ENCODE data around the gene SDK1. TPM values are rescaled to one million over a fixed set of nuclear protein-coding genes. Genes with fewer than 3 reads are reported as not detected.

SDK1 gene
- total RNA-seq, 1 donor from 2014 or later: 10.9 TPM

- Mint-ChIP-seq H3K4me1 (ENCODE audit: low read depth) (peaks cover 20% of the 10 kb centered on the region), H3K36me3 (ENCODE audit: low read depth) (no peaks in the 10 kb centered on the region), H3K27me3 (ENCODE audit: low read depth) (no peaks in the 10 kb centered on the region), H3K27ac (ENCODE audit: unreplicated experiment) (peak overlapping the region; percentile 82), H3K4me3 (ENCODE audit: unreplicated experiment) (no peak overlapping the region), H3K9me3 (ENCODE audit: low read depth) (no peaks in the 10 kb centered on the region)
- DNase-seq (ENCODE audit: low spot score): no peak
- TF ChIP-seq CTCF (IDR thresholded peaks at IDR 0.05): no peak
Observed at GRCh38 chr7:3493499-3493898, 192.4 kb downstream of the SDK1 start.

GRCh38 chr7:3494947-3495346 is 193.9 kb downstream of the SDK1 start:
- Mint-ChIP-seq H3K36me3 (ENCODE audit: low read depth) (no peaks in the 10 kb centered on the region), H3K9me3 (ENCODE audit: low read depth) (peaks cover 6% of the 10 kb centered on the region), H3K4me3 (ENCODE audit: unreplicated experiment) (no peak overlapping the region), H3K27me3 (ENCODE audit: low read depth) (no peaks in the 10 kb centered on the region), H3K27ac (ENCODE audit: unreplicated experiment) (no peak overlapping the region), H3K4me1 (ENCODE audit: low read depth) (peaks cover 20% of the 10 kb centered on the region)
- TF ChIP-seq CTCF (IDR thresholded peaks at IDR 0.05): no peak
- DNase-seq (ENCODE audit: low spot score): no peak

GRCh38 chr7:3495530-3495929 is 194.5 kb downstream of the SDK1 start:
- TF ChIP-seq CTCF (IDR thresholded peaks at IDR 0.05): no peak
- H3K36me3 Mint-ChIP-seq (ENCODE audit: low read depth): peaks cover 4% of the 10 kb centered on the region
- H3K4me1 Mint-ChIP-seq (ENCODE audit: low read depth): peaks cover 20% of the 10 kb centered on the region
- no peak overlapping the region for H3K4me3 Mint-ChIP-seq (ENCODE audit: unreplicated experiment)
- peaks cover 12% of the 10 kb centered on the region for H3K9me3 Mint-ChIP-seq (ENCODE audit: low read depth)
- H3K27ac Mint-ChIP-seq (ENCODE audit: unreplicated experiment): no peak overlapping the region
- DNase-seq (ENCODE audit: low spot score): no peak
- no peaks in the 10 kb centered on the region for H3K27me3 Mint-ChIP-seq (ENCODE audit: low read depth)

GRCh38 chr7:3495954-3496353 is 194.9 kb downstream of the SDK1 start:
- Mint-ChIP-seq H3K9me3 (ENCODE audit: low read depth) (peaks cover 15% of the 10 kb centered on the region), H3K4me1 (ENCODE audit: low read depth) (peaks cover 20% of the 10 kb centered on the region), H3K27me3 (ENCODE audit: low read depth) (no peaks in the 10 kb centered on the region), H3K27ac (ENCODE audit: unreplicated experiment) (no peak overlapping the region), H3K36me3 (ENCODE audit: low read depth) (peaks cover 6% of the 10 kb centered on the region), H3K4me3 (ENCODE audit: unreplicated experiment) (no peak overlapping the region)
- DNase-seq (ENCODE audit: low spot score): no peak
- TF ChIP-seq CTCF (IDR thresholded peaks at IDR 0.05): no peak

GRCh38 chr7:3497796-3498195 is 196.7 kb downstream of the SDK1 start:
- DNase-seq (ENCODE audit: low spot score): no peak
- Mint-ChIP-seq H3K27ac (ENCODE audit: unreplicated experiment) (no peak overlapping the region), H3K9me3 (ENCODE audit: low read depth) (peaks cover 19% of the 10 kb centered on the region)

More at GRCh38 chr7:3497796-3498195, 196.7 kb downstream of the SDK1 start:
- Mint-ChIP-seq H3K4me3 (ENCODE audit: unreplicated experiment) (no peak overlapping the region), H3K4me1 (ENCODE audit: low read depth) (peaks cover 20% of the 10 kb centered on the region), H3K36me3 (ENCODE audit: low read depth) (peaks cover 6% of the 10 kb centered on the region), H3K27me3 (ENCODE audit: low read depth) (no peaks in the 10 kb centered on the region)
- TF ChIP-seq CTCF (IDR thresholded peaks at IDR 0.05): no peak

All from chondrocyte (in vitro differentiated cells).